Mesothelial cell of epicardium (in vitro differentiated cells): ENCODE data around the gene LCNL1. TPM values are rescaled to one million over a fixed set of nuclear protein-coding genes. Genes with fewer than 3 reads are reported as not detected.

Experiments used
- DNase-seq, 2 experiments: peaks; one replicate each; pipeline ENCODE4 v3.0.0; 2021; ENCODE audit warnings: low spot score in 2 of 2; ENCODE audit not compliant: unreplicated experiment in 2 of 2
- H3K27ac Mint-ChIP-seq: 2 replicates; pipeline ENCODE4 v1.8.0; 2021; ENCODE audit warnings: mixed read lengths
- H3K27me3 Mint-ChIP-seq: 2 replicates; pipeline ENCODE4 v1.8.0; 2021; ENCODE audit warnings: low read depth, mixed read lengths
- H3K36me3 Mint-ChIP-seq: 2 replicates; pipeline ENCODE4 v1.8.0; 2021; ENCODE audit warnings: mixed read lengths
- H3K4me1 Mint-ChIP-seq: 2 replicates; pipeline ENCODE4 v1.8.0; 2021; ENCODE audit warnings: mixed read lengths
- H3K4me3 Mint-ChIP-seq: 2 replicates; pipeline ENCODE4 v1.8.0; 2021; ENCODE audit warnings: mild to moderate bottlenecking, moderate library complexity, mixed read lengths
- H3K9me3 Mint-ChIP-seq: 2 replicates; pipeline ENCODE4 v1.8.0; 2021; ENCODE audit warnings: mixed read lengths
- CTCF ChIP-seq: fragments of 200-600 bp; sonication (generic); IDR thresholded peaks from one replicate; pipeline ENCODE4 v1.5.0; 2021; ENCODE audit warnings: antibody characterized with exemption; ENCODE audit not compliant: unreplicated experiment
- total RNA-seq: library from RNA; stranded (reverse); gene quantifications from 3 replicates; pipeline ENCODE4 v1.2.1, GENCODE V29; 2021

The LCNL1 gene
- total RNA-seq, 1 donor from 2014 or later, result 5.5 TPM

DNA sequence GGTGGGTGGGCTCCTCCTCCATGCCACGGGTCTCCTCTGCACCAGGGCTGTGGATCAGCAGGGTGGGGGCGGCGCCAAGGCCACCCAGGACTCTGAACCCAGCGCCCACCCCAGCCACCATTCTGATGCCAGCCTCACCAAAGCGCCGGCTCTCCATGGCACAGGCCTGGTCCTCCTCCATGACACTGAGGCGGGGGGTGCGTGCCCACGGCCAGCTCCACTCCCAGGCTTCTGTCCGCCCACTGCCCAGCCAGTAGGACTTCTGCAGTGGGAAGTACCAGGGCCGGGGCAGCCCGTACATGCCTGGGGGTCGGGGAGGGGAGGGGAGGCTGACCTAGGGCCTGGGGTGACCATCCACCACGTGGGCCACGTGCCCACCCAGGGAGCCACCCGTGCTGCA is 33.6 kb downstream of the LCNL1 start:
- no peak overlapping the region for H3K4me3 Mint-ChIP-seq
- H3K9me3 Mint-ChIP-seq, result no peaks in the 10 kb centered on the region
- no peaks in the 10 kb centered on the region for H3K4me1 Mint-ChIP-seq
- no peak for TF ChIP-seq CTCF
- no peak for DNase-seq
- H3K36me3 Mint-ChIP-seq, result peaks cover 14% of the 10 kb centered on the region
- no peak overlapping the region for H3K27ac Mint-ChIP-seq
- no peaks in the 10 kb centered on the region for H3K27me3 Mint-ChIP-seq

DNA sequence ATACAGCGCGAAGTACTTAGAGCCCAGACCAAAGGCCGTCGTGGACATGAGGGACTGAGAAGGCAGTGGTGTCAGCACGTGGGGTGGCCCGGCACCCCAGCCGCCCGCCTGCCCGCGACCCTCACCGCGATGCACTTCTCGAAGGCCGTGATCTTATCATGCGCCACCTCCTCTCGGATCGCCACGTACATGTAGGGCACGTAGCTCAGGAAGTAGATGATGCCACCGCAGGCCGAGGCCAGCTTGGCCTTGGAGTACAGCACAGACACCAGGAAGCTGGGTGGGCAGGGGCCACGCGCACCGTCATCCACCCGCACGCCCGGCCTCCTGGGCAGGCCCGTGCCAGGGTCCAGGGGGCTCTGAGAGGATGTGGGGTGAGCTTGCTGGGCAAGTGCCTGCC is 34.3 kb downstream of the LCNL1 start:
- Mint-ChIP-seq H3K27ac (no peak overlapping the region), H3K36me3 (peaks cover 13% of the 10 kb centered on the region), H3K4me1 (no peaks in the 10 kb centered on the region), H3K9me3 (no peaks in the 10 kb centered on the region), H3K27me3 (no peaks in the 10 kb centered on the region), H3K4me3 (no peak overlapping the region)
- DNase-seq, result no peak
- TF ChIP-seq CTCF, result no peak

DNA sequence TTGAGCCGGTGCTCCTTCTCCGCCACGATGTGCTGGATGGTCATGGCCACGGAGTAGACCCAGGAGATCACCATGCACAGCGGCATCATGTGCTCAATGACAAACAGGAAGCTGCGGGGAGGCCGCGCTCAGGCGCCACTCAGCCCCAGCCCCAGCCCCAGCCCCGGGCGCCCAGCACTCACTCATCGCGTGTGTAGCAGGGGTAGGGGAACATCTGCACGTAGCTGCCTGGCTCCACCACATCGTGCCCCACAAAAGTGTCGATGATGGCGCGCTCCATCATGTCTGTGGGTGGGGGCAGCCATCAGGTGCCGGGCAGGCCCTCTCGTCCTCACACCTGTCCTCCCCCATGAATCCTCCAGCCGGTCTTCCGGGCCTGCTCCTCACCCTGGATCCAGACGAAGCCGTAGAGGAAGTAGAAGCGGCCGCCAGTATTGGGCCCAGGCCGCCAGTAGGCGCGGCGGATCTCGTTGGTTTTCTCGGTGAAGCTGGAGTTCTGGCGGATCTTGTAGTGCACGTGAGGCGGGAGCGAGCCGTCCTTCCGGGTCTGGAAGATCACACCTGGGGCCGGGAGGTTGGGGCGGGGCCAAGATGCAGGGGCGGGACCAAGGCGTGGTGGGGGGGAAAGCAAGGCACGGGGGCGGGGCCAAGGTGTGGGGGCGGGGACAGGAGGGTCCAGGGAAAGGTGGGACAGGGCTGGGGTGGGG is 35.2 kb downstream of the LCNL1 start:
- Mint-ChIP-seq H3K9me3 (no peaks in the 10 kb centered on the region), H3K27me3 (no peaks in the 10 kb centered on the region), H3K36me3 (peaks cover 10% of the 10 kb centered on the region), H3K27ac (no peak overlapping the region), H3K4me3 (no peak overlapping the region), H3K4me1 (no peaks in the 10 kb centered on the region)
- DNase-seq, result no peak
- TF ChIP-seq CTCF, result no peak

GRCh38 chr9:137018761-137019559 is 36.2 kb downstream of the LCNL1 start:
- peaks cover 10% of the 10 kb centered on the region for H3K36me3 Mint-ChIP-seq
- H3K9me3 Mint-ChIP-seq, result no peaks in the 10 kb centered on the region
- H3K27ac Mint-ChIP-seq, result no peak overlapping the region
- H3K4me1 Mint-ChIP-seq, result no peaks in the 10 kb centered on the region
- no peak for TF ChIP-seq CTCF
- H3K27me3 Mint-ChIP-seq, result no peaks in the 10 kb centered on the region
- DNase-seq, result no peak
- H3K4me3 Mint-ChIP-seq, result no peak overlapping the region

GRCh38 chr9:137019891-137020683 is 37.3 kb downstream of the LCNL1 start:
- no peak overlapping the region for H3K27ac Mint-ChIP-seq

More at GRCh38 chr9:137019891-137020683, 37.3 kb downstream of the LCNL1 start:
- Mint-ChIP-seq H3K4me3 (no peak overlapping the region), H3K27me3 (no peaks in the 10 kb centered on the region), H3K9me3 (no peaks in the 10 kb centered on the region), H3K36me3 (peaks cover 8% of the 10 kb centered on the region), H3K4me1 (no peaks in the 10 kb centered on the region)
- no peak for TF ChIP-seq CTCF
- DNase-seq, result no peak
